ENCODE measurements around the gene C19orf73.

DNA sequence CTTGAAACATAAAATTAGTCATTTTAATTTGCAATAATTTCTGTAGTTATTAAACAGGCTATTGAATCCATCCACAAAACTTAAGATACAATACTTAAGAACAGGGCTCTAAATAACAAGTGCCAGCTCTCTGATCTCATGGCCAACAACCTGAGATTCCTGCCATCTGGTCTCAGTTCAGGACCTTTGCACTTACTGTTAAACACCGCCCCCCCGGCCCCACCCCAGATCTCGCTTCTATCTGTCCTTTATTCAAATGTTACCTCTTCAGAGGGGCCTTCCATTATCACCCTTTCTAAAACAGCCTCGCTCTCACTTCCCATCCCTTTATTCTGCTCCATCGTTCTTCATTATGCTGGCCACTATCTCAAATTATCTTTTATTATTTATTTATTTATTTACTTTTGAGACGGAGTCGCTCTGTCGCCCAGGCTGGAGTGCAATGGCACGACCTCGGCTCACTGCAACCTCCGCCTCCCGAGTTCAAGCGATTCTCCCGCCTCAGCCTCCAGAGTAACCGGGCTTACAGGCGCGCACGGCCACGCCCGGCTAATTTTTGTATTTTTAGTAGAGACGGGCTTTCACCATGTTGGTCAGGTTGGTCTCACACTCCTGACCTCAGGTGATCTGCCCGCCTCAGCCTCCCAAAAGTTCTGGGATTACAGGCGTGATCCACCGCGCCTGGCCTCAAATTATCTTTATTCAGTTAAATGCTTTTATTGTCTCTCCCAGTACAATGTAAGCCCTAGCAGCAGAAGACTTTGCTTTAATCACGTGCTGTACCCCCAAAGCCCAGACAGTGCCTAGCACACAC lies 34.5 kb downstream of the C19orf73 start:
- TF ChIP-seq, protein P1, sequence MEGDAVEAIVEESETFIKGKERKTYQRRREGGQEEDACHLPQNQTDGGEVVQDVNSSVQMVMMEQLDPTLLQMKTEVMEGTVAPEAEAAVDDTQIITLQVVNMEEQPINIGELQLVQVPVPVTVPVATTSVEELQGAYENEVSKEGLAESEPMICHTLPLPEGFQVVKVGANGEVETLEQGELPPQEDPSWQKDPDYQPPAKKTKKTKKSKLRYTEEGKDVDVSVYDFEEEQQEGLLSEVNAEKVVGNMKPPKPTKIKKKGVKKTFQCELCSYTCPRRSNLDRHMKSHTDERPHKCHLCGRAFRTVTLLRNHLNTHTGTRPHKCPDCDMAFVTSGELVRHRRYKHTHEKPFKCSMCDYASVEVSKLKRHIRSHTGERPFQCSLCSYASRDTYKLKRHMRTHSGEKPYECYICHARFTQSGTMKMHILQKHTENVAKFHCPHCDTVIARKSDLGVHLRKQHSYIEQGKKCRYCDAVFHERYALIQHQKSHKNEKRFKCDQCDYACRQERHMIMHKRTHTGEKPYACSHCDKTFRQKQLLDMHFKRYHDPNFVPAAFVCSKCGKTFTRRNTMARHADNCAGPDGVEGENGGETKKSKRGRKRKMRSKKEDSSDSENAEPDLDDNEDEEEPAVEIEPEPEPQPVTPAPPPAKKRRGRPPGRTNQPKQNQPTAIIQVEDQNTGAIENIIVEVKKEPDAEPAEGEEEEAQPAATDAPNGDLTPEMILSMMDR (conservative IDR thresholded peaks at IDR 0.05; ENCODE audit: low read length) = no peak
- TF ChIP-seq EZH2phosphoT487 (IDR thresholded peaks at IDR 0.05; ENCODE audit: borderline replicate concordance) = no peak

Measured in Loucy (cell line).